GM23338 (cell line): ENCODE data around the gene SLC5A11. TPM values are rescaled to one million over a fixed set of nuclear protein-coding genes. Genes with fewer than 3 reads are reported as not detected.
A peak's percentile ranks its signal among the peaks of the same experiment; 100 is the strongest.

Experiments used
- ATAC-seq: fragments of 200-7000 bp; cut with Tn5 transposase; 3 replicates; pipeline ENCODE4 v1.9.1; 2020
- DNase-seq: peaks from one replicate; pipeline ENCODE4 v3.0.0-alpha.2; 2015; ENCODE audit warnings: low spot score
- H2AFZ ChIP-seq: fragments of 200-600 bp; sonication (generic); 2 replicates; pipeline ENCODE4 v1.8.0; 2016; ENCODE audit warnings: antibody characterized with exemption, mild to moderate bottlenecking, moderate library complexity
- H3F3A ChIP-seq: fragments of 200-600 bp; sonication (generic); replicated peaks from 2 replicates; pipeline ENCODE4 v1.8.0; 2017; ENCODE audit warnings: antibody characterized with exemption, mixed run types, low read depth
- H3K27ac ChIP-seq: fragments of 200-600 bp; sonication (generic); 2 replicates; pipeline ENCODE4 v1.6.1; 2016; ENCODE audit warnings: low read depth
- H3K27me3 ChIP-seq: fragments of 200-600 bp; sonication (generic); 2 replicates; pipeline ENCODE4 v1.8.0; 2016; ENCODE audit warnings: mild to moderate bottlenecking, mixed run types, moderate library complexity; ENCODE audit not compliant: insufficient read depth
- H3K36me3 ChIP-seq: fragments of 200-600 bp; sonication (generic); 2 replicates; pipeline ENCODE4 v1.8.0; 2016; ENCODE audit warnings: mild to moderate bottlenecking; ENCODE audit not compliant: insufficient read depth
- H3K4me1 ChIP-seq: fragments of 200-600 bp; sonication (generic); 2 replicates; pipeline ENCODE4 v1.8.0; 2016; ENCODE audit warnings: mild to moderate bottlenecking, moderate library complexity; ENCODE audit not compliant: insufficient read depth
- H3K4me2 ChIP-seq: fragments of 200-600 bp; sonication (generic); 2 replicates; pipeline ENCODE4 v1.7.1; 2017; ENCODE audit warnings: mixed run types
- H3K4me3 ChIP-seq: fragments of 200-600 bp; sonication (generic); 2 replicates; pipeline ENCODE4 v1.6.1; 2016; ENCODE audit warnings: mixed run types
- H3K79me2 ChIP-seq: fragments of 200-600 bp; sonication (generic); replicated peaks from 2 replicates; pipeline ENCODE4 v1.8.0; 2017; ENCODE audit warnings: mild to moderate bottlenecking; ENCODE audit not compliant: insufficient read depth
- H3K9me2 ChIP-seq: fragments of 200-600 bp; sonication (generic); 2 replicates; pipeline ENCODE4 v1.8.0; 2017; ENCODE audit not compliant: insufficient read depth
- H4K20me1 ChIP-seq: fragments of 200-600 bp; sonication (generic); replicated peaks from 2 replicates; pipeline ENCODE4 v1.8.0; 2017; ENCODE audit warnings: mild to moderate bottlenecking; ENCODE audit not compliant: insufficient read depth
- H3K27ac Mint-ChIP-seq: 2 replicates; pipeline ENCODE4 v1.8.0; 2020; ENCODE audit warnings: inconsistent platforms, mild to moderate bottlenecking, moderate library complexity, mixed read lengths
- H3K27me3 Mint-ChIP-seq: 3 replicates; pipeline ENCODE4 v1.8.0; 2022; ENCODE audit warnings: low read depth, mild to moderate bottlenecking, moderate library complexity, mixed read lengths, inconsistent platforms; ENCODE audit not compliant: insufficient read depth, poor library complexity
- H3K36me3 Mint-ChIP-seq: 3 replicates; pipeline ENCODE4 v1.8.0; 2021; ENCODE audit warnings: low read depth, mild to moderate bottlenecking, inconsistent platforms, moderate library complexity, mixed read lengths
- H3K4me1 Mint-ChIP-seq: 3 replicates; pipeline ENCODE4 v1.8.0; 2020; ENCODE audit warnings: mild to moderate bottlenecking, inconsistent platforms, mixed read lengths
- H3K4me3 Mint-ChIP-seq: 3 replicates; pipeline ENCODE4 v1.8.0; 2021; ENCODE audit warnings: moderate library complexity, mild to moderate bottlenecking, inconsistent platforms, mixed read lengths
- H3K9me3 Mint-ChIP-seq: 3 replicates; pipeline ENCODE4 v1.8.0; 2020; ENCODE audit warnings: moderate library complexity, mild to moderate bottlenecking, inconsistent platforms, mixed read lengths
- CREB1 ChIP-seq: fragments of 250-450 bp; sonication (Bioruptor Pico); IDR thresholded peaks from 2 replicates; pipeline ENCODE4 v1.5.0; 2020; ENCODE audit warnings: low read depth, mild to moderate bottlenecking, moderate library complexity
- CTCF ChIP-seq, 2 experiments: fragments of 200-600 bp in 1 of 2; sonication (generic) in 1 of 2; conservative IDR thresholded peaks; 2 replicates each; pipeline versions ENCODE4 v1.5.1 to v1.6.1; 2016 to 2017; ENCODE audit warnings: antibody characterized with exemption in 2 of 2, low read depth in 2 of 2, mild to moderate bottlenecking in 2 of 2, moderate library complexity in 1 of 2
- EZH2phosphoT487 ChIP-seq: fragments of 200-600 bp; sonication (generic); IDR thresholded peaks from one replicate; pipeline ENCODE4 v1.8.1; 2018; ENCODE audit warnings: antibody characterized with exemption; ENCODE audit not compliant: unreplicated experiment
- NANOG ChIP-seq: IDR thresholded peaks from 2 replicates; pipeline ENCODE4 v1.6.1; 2016; ENCODE audit warnings: antibody characterized with exemption, borderline replicate concordance
- ZNF114 ChIP-seq: fragments of 250-450 bp; sonication (Bioruptor Pico); IDR thresholded peaks from 2 replicates; pipeline ENCODE4 v1.5.0; 2020; ENCODE audit warnings: mild to moderate bottlenecking, moderate library complexity
- ZNF331 ChIP-seq: fragments of 250-450 bp; sonication (Bioruptor Pico); IDR thresholded peaks from 2 replicates; pipeline ENCODE4 v1.5.0; 2020; ENCODE audit warnings: low read depth, mild to moderate bottlenecking, moderate library complexity
- ZNF462 ChIP-seq: fragments of 250-450 bp; sonication (Bioruptor Pico); IDR thresholded peaks from 2 replicates; pipeline ENCODE4 v1.5.0; 2020; ENCODE audit warnings: mild to moderate bottlenecking, moderate library complexity
- polyA plus RNA-seq: library from polyadenylated mRNA; unstranded; fragments of >200 nt; fragmentation: Nextera tagmentation; extraction: Ambion mirVana; gene quantifications from 2 replicates; pipeline ENCODE4 v1.2.1, GENCODE V29; 2016
- total RNA-seq: library from RNA; depleted of rRNA; stranded (reverse); fragments of >200 nt; shearing (Covaris generic); gene quantifications from 2 replicates; pipeline ENCODE4 v1.2.3, GENCODE V29; 2014

Gene SLC5A11
- total and polyA plus RNA-seq, 2 experiments from 2014 or later, result 0.07 TPM; not detected in 1

- TF ChIP-seq ZNF462 (CRISPR knock-in tag), result no peak
- no peak for TF ChIP-seq ZNF331 (CRISPR knock-in tag)
- no peak for TF ChIP-seq CTCF (conservative IDR thresholded peaks at IDR 0.05; ENCODE audit: low read depth in 2 of 2)
- TF ChIP-seq EZH2phosphoT487, result no peak
- TF ChIP-seq CREB1 (CRISPR knock-in tag), result no peak
Observed at GRCh38 chr16:24837969-24838368, 7.8 kb upstream of the SLC5A11 start (continued).

GRCh38 chr16:24838554-24839266 is 7.1 kb upstream of the SLC5A11 start:
- Histone ChIP-seq H3K4me3 (no peak overlapping the region), H3K36me3 (no peaks in the 10 kb centered on the region), H3F3A (no peaks in the 10 kb centered on the region), H2AFZ (no peak overlapping the region), H3K27ac (no peak overlapping the region), H3K79me2 (no peaks in the 10 kb centered on the region), H3K9me2 (no peaks in the 10 kb centered on the region), H3K27me3 (no peaks in the 10 kb centered on the region), H3K4me1 (no peaks in the 10 kb centered on the region), H4K20me1 (no peaks in the 10 kb centered on the region; the same call in 1 of the 2 replicates), H3K4me2 (no peak overlapping the region)
- ATAC-seq (no peak), DNase-seq (no peak)
- no peaks in the 10 kb centered on the region for H3K36me3 Mint-ChIP-seq
- no peak overlapping the region for H3K4me3 Mint-ChIP-seq
- no peaks in the 10 kb centered on the region; the same call in 2 of the 3 replicates for H3K9me3 Mint-ChIP-seq
- H3K4me1 Mint-ChIP-seq, result no peaks in the 10 kb centered on the region
- H3K27me3 Mint-ChIP-seq, result peaks cover 2% of the 10 kb centered on the region
- H3K27ac Mint-ChIP-seq, result peak overlapping the region; percentile 76; the same call in 1 of the 2 replicates
- TF ChIP-seq ZNF114 (CRISPR knock-in tag) (no peak), NANOG (no peak), CREB1 (CRISPR knock-in tag) (no peak)
